ENCODE measurements around the gene STX5.

DNA sequence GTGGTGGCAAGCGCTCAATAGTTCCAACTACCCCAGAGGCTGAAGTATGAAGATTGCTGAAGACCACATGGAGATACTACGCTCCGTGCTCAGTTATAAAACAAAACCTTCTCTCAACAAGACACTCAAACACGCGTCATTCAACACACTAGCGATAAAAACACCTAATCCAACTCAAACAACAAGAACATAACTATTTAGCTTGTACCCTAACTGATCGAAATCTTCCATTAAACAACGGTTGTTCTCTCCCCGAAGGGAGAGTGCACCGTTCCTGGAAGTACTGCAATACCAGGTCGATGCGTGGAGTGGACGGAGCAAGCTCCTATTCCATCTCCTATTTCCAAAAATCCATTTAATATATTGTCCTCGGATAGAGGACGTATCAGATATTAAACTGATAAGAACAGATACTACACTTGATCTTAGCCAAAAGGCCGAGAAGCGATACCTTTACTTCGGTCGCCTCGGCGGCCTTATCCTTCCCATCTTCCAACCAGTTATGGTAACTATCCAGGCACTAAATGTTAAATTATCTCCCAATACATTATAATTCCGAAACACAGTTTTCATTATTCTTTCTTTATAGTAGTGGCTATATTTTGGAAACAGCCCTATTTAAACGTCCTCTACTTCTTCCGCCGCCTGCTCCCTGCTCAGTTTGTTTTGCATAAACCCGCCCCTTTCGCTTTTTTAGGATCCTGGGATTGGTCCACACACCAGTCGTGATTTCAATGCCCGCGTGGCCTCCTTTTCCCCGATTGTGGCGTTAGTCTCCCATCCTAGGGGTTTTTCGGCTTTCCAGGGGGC, 9.7 kb upstream of the STX5 start:
- TF ChIP-seq ZNF592 (IDR thresholded peaks at IDR 0.05) (no peak; the same call in none of the 2 replicates), FOXK1 (CRISPR knock-in tag; IDR thresholded peaks at IDR 0.05; ENCODE audit: borderline replicate concordance) (peak; percentile 99)

All from K562 (cell line).